HG03432 (cell line): ENCODE data around the gene EED.

Experiments
- ATAC-seq: cut with Tn5 transposase; IDR thresholded peaks from one replicate; pipeline ENCODE4 v1.9.1; 2021; ENCODE audit warnings: mild to moderate bottlenecking, moderate library complexity; ENCODE audit not compliant: unreplicated experiment

EED gene

GRCh38 chr11:86246293-86246675 lies 1.7 kb downstream of the EED start:
- ATAC-seq: no peak

- no peak for ATAC-seq
These were observed 3.1 kb downstream of the EED start for GRCh38 chr11:86247608-86248007.

GRCh38 chr11:86248609-86249008 lies 4.1 kb downstream of the EED start:
- no peak for ATAC-seq

DNA sequence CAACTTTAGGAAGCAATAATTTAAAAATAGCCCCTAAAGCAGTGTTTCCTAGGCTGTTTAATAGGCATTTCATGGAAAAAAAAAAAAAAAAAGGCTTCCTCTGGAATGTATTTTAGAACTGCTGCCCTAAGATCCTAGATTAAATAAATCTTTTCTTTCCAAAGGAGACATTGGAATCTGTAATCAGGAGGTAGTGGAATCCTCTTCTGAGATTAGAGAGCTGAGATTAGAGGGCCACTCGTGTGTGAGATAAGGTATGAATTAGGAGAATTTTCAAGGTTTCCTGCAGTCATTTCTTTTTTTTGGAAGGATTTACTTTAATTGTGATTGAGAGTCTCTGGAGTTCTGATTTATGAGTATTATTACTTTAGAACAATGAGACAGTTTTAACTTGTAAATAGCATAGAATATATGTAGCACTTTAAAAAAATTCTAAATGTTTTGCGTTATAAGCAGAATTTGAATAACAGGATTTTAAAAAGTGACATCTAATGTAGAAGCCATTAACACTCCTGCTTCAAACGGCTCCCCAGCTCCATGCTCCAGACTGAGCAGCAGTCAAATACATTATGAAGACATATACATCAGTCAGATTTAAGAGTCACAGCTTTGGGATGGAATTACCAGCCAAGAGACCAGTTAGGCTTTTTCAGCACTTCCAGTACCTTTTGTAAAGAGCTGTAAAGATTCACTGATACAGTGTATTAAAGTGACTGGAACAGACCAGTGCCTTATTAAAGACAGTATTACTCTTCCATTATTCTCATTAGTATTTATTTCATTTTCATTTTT lies 5.0 kb downstream of the EED start:
- ATAC-seq: no peak

DNA sequence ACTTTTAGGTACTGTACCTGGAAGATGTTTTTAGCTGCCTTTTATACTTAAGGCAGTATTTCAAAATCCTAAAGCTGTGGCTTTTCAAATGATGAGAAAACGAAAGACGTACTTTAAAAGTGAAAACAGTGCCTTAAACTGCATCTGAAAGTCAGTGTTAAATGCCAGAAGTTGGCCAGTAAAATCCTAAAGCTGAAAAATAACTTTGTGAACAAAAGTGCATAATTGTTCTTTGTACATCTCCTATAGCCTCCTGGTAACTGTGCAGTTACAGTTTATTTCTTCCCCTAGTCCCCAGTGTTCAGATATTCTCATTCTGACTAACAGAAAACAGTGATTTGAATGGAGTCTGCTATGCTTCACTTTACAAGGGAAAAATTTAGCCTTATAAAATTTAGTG lies 6.8 kb downstream of the EED start:
- peak; percentile 39 for ATAC-seq

GRCh38 chr11:86255896-86256295 lies 11.3 kb downstream of the EED start:
- peak; percentile 86 for ATAC-seq

DNA sequence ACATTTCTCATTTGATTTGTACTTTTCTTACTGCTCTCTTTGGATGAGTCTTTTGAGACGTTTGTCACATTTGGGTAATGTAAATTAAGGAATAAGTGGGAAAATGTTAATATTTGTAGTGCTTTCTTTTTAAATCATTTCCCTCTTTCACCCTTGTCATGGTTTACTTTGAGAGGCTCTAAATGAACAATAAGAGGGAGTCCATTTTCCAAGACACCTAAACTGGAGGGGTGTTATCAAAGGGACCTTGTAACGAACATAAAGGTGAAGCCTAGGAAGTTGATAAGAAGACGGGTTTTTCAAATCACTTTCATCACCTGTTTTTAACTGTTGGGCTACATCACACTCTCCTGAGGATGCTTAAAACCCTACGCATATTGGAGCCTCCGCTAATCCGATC lies 12.1 kb downstream of the EED start:
- ATAC-seq: no peak

- no peak for ATAC-seq
These were observed 12.9 kb downstream of the EED start for GRCh38 chr11:86257446-86257845.

DNA sequence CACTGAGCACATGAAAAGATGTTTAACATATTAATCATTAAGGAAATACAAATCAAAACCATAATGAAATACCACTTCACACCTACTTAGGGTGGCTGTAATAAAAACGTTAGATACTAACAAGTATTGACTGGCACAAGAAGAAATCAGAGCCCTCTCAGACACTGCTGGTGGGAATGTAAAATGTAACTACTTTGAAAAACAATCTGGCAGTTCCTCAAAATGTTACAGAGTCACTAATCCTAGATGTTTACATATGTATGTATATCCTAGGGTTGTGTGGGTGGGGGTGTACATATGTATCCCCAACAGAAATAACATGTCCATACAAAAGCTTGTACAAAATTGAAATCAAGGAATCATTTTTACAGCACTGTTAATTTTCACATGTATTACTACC lies 15.2 kb downstream of the EED start:
- ATAC-seq: no peak

DNA sequence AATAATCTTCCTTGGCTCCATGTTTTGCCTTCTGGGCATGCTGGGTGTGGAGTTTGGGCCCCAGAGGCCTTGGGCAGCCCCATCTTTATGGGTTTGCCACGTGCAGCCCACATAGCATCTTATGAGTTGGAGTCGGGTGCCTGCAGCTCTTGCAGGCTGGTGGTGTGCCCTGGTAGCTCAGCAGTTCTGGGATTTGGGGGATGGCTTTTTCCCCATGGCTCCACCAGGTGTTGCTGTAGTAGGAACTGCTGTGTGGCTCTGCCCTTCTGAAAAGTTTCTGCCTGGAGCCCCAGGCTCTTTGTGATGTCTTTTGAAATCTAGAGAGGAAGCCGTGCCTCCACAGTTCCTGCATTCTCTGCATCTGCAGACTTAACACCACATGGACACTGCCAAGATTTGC lies 16.8 kb downstream of the EED start:
- ATAC-seq: no peak

- no peak for ATAC-seq
These were observed 17.8 kb downstream of the EED start for GRCh38 chr11:86262387-86262786.

GRCh38 chr11:86264649-86265048 lies 20.1 kb downstream of the EED start:
- no peak for ATAC-seq

DNA sequence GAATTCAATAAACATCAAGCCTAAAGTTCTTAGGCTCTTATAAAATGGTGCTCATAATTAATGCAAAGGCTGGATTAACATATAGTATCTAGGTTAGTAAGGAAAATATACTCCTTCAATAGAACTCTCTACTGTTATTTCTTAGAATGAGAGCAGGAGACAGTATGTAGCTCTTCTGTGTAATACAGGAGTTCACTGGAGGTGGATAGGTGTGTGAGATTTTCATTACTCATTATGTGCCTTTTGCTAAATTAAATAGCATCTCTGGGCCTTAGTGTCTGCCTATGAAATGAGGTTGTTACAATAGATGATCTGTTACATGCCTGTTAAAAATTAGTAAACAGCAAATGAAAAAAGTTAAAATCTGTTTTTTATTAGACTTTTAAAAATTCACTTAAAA lies 20.6 kb downstream of the EED start:
- ATAC-seq: no peak

- ATAC-seq: no peak
These were observed 25.1 kb downstream of the EED start for GRCh38 chr11:86269645-86270044.

GRCh38 chr11:86274503-86274902 lies 29.9 kb downstream of the EED start:
- no peak for ATAC-seq

DNA sequence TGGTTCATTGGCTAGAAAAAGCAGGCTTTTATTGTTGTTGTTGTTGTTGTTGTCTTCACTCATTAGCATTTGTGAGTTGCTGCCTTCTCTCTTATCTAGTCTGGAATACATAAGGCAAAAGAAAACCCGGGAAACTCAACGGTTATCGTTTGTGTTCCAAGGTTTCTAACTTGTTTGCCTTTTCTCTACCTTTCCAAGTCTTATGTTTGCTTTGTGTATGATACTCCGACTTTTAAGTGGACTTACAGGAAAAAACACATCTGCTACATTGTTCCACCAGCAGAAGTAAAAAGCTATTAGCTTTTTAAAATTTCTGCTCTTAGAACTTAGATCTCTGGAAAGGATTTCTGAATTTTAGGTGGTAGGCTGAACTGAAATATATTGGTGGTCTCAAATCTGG lies 30.4 kb downstream of the EED start:
- no peak for ATAC-seq

GRCh38 chr11:86275493-86276370 lies 31.2 kb downstream of the EED start:
- ATAC-seq: no peak

GRCh38 chr11:86277741-86278140 lies 33.2 kb downstream of the EED start:
- no peak for ATAC-seq

GRCh38 chr11:86278226-86278625 lies 33.7 kb downstream of the EED start:
- no peak for ATAC-seq

- ATAC-seq: no peak
These were observed 35.2 kb downstream of the EED start for GRCh38 chr11:86279747-86280146.

GRCh38 chr11:86287468-86287796 lies 42.9 kb downstream of the EED start:
- ATAC-seq: no peak

DNA sequence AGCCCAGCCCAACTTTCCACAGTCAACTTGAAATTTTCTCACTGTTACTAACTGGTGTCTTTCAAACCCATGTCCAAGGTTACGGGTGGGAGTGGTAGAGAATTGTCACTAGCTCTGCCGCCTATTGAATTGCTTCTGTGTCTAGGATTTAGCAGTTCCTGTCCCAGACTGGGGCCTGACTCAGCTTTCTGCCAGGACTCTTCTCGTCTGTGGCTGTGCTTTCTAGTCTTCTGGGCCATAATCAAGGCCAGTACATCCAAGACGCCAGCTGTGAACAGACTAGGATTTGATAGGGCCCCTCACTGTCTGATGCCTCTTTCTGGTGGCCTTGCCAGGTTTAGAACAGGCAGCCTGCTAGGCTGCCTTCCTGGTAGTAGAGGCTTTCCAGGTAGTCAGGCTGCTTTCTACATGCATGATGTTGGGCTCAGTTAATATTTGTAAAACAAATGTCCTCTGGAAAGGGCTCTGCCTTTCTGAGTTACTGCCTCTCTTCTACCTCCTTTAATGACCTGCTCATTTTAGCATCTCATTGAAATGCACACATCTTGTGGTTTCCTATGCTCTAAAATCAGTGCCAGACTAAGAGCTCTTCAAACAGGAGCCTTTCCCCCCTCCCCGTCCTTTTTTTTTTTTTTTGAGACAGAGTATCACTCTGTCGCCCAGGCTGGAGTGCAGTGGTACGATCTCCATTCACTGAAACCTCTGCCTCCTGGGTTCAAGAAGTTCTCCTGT lies 44.4 kb downstream of the EED start:
- ATAC-seq: no peak
